Breast epithelium (tissue), 3 donors: ENCODE results near the gene METAP1.

ENCODE experiments used
- CTCF ChIP-seq, 3 donors: fragments of 450-650 bp; IDR thresholded peaks; one replicate each; pipeline ENCODE4 v1.5.1; 2016 to 2017; ENCODE audit warnings: antibody characterized with exemption in 3 of 3, mild to moderate bottlenecking in 3 of 3, moderate library complexity in 3 of 3
- POLR2A ChIP-seq: fragments of 450-650 bp; IDR thresholded peaks from one replicate; pipeline ENCODE4 v1.6.1; 2016; ENCODE audit warnings: antibody characterized with exemption, mild to moderate bottlenecking, moderate library complexity
- POLR2AphosphoS5 ChIP-seq, 3 donors: sonication (generic); formaldehyde crosslinking; IDR thresholded peaks; one replicate each; pipeline ENCODE4 v1.6.1; 2017; ENCODE audit warnings: antibody characterized with exemption in 3 of 3

GRCh38 chr4:99025506-99025905 lies 30.0 kb downstream of the METAP1 start:
- TF ChIP-seq POLR2A (no peak), CTCF (IDR thresholded peaks at IDR 0.05) (no peak), POLR2AphosphoS5 (IDR thresholded peaks at IDR 0.05) (no peak)
